K562 (cell line): Measurements from ENCODE around the gene ZNF177. TPM values are rescaled to one million over a fixed set of nuclear protein-coding genes. Genes with fewer than 3 reads are reported as not detected.

Experiments
- ATAC-seq: fragments of 200-7000 bp; cut with Tn5 transposase; 3 replicates; pipeline ENCODE4 v1.9.1; 2020; ENCODE audit warnings: moderate library complexity
- BruUV-seq: library from RNA; stranded (reverse); fragments of 400-500 nt; replicated peaks from 2 replicates; lab custom pipeline; 2021; lab: Mats Ljungman, UMichigan
- CTCF ChIA-PET: fragments of 300-600 bp; formaldehyde crosslinking; extraction: SDS; loops from one replicate; lab custom pipeline; 2021; ENCODE audit warnings: low intra/inter-chr PET ratio; lab: Yijun Ruan, JAX
- POLR2A ChIA-PET: fragments of 300-600, 350-650 bp; sonication (Branson Sonifier 250); formaldehyde crosslinking; extraction: SDS; loops from one replicate; lab custom pipeline; 2021; ENCODE audit warnings: antibody characterized with exemption, inconsistent platforms; lab: Yijun Ruan, JAX
- DNase-seq, 4 experiments: peaks; one replicate each; pipeline versions ENCODE4 v3.0.0 to v3.0.0-alpha.2; 2011 to 2018; ENCODE audit warnings: low spot score in 3 of 4, mixed read lengths in 3 of 4; ENCODE audit errors: extremely low read depth in 1 of 4
- FAIRE-seq: peaks from 2 replicates; lab custom pipeline; 2011; peaks lifted over from hg19 to GRCh38; lab: Jason Lieb, UNC
- H2AFZ ChIP-seq: 2 replicates; pipeline ENCODE4 v1.6.0; 2011; ENCODE audit warnings: low read depth, low read length, control low read depth, inconsistent platforms
- H3K27ac ChIP-seq: fragments of 200-600 bp; 3 replicates; pipeline ENCODE4 v1.8.0; 2011; ENCODE audit warnings: low read depth, mild to moderate bottlenecking, control low read depth, inconsistent platforms, low read length, moderate library complexity, mixed read lengths; ENCODE audit errors: extremely low read depth
- H3K27me3 ChIP-seq, 2 experiments: fragments of 300-600 bp in 1 of 2; 2 replicates in 1 of 2; 3 replicates in 1 of 2; pipeline versions ENCODE4 v1.6.0 to v1.8.0; 2011; ENCODE audit warnings: inconsistent platforms in 2 of 2, low read length in 2 of 2, mild to moderate bottlenecking in 1 of 2, mixed read lengths in 1 of 2, moderate library complexity in 1 of 2; ENCODE audit not compliant: control insufficient read depth in 2 of 2, insufficient read depth in 2 of 2
- H3K36me3 ChIP-seq: fragments of 300-600 bp; 3 replicates; pipeline ENCODE4 v1.8.0; 2011; ENCODE audit warnings: mild to moderate bottlenecking, low read length, inconsistent platforms; ENCODE audit not compliant: control insufficient read depth, insufficient read depth
- H3K4me1 ChIP-seq, 2 experiments: fragments of 200-600 bp in 1 of 2; replicated peaks in 1 of 2; 2 replicates in 1 of 2; 3 replicates in 1 of 2; pipeline versions ENCODE4 v1.5.1 to v1.8.0; 2011; ENCODE audit warnings: inconsistent platforms in 2 of 2, low read length in 2 of 2, mild to moderate bottlenecking in 1 of 2, mixed read lengths in 1 of 2, moderate library complexity in 1 of 2; ENCODE audit not compliant: control insufficient read depth in 2 of 2, insufficient read depth in 2 of 2
- H3K4me2 ChIP-seq: 2 replicates; pipeline ENCODE4 v1.6.1; 2011; ENCODE audit warnings: low read length, control low read depth, inconsistent platforms, mixed read lengths; ENCODE audit not compliant: insufficient read depth
- H3K4me3 ChIP-seq: fragments of 200-600 bp; sonication (generic), shearing (Covaris generic); 2 replicates; pipeline ENCODE4 v1.5.1; 2016; ENCODE audit warnings: control low read depth, inconsistent platforms
- H3K79me2 ChIP-seq: fragments of 200-600 bp; 3 replicates; pipeline ENCODE4 v1.8.0; 2011; ENCODE audit warnings: low read length, inconsistent platforms; ENCODE audit not compliant: control insufficient read depth, insufficient read depth
- H3K9ac ChIP-seq, 2 experiments: 2 replicates each; pipeline versions ENCODE4 v1.6.0 to v1.6.1; 2011; ENCODE audit warnings: low read depth in 2 of 2, low read length in 2 of 2, control low read depth in 1 of 2, inconsistent platforms in 1 of 2, mild to moderate bottlenecking in 1 of 2, mixed read lengths in 1 of 2; ENCODE audit not compliant: insufficient read depth in 1 of 2
- H3K9me1 ChIP-seq: one replicate; pipeline ENCODE4 v1.6.0; 2011; ENCODE audit warnings: inconsistent platforms, mild to moderate bottlenecking, low read length, moderate library complexity; ENCODE audit not compliant: control insufficient read depth, insufficient read depth
- H3K9me3 ChIP-seq: replicated peaks from 2 replicates; pipeline ENCODE4 v1.5.1; 2011; ENCODE audit warnings: low read depth, low read length, inconsistent platforms; ENCODE audit not compliant: control insufficient read depth, insufficient read depth
- H4K20me1 ChIP-seq: replicated peaks from 2 replicates; pipeline ENCODE4 v1.6.1; 2011; ENCODE audit warnings: low read length, inconsistent platforms, mixed read lengths; ENCODE audit not compliant: control insufficient read depth, insufficient read depth
- CBX3 ChIP-seq, 2 experiments: IDR thresholded peaks; 1 replicate in 1 of 2; 2 replicates in 1 of 2; pipeline ENCODE4 v1.6.1; 2012; ENCODE audit warnings: inconsistent platforms in 2 of 2, low read length in 2 of 2, borderline replicate concordance in 1 of 2, control low read depth in 1 of 2
- CBX5 ChIP-seq: IDR thresholded peaks from 2 replicates; pipeline ENCODE4 v1.6.1; 2014; ENCODE audit warnings: low read depth, borderline replicate concordance
- MTA3 ChIP-seq: fragments of 450-650 bp; formaldehyde crosslinking; IDR thresholded peaks from 2 replicates; pipeline ENCODE4 v1.6.1; 2017; ENCODE audit warnings: mild to moderate bottlenecking, borderline replicate concordance
- NCOA4 ChIP-seq: fragments of 450-650 bp; IDR thresholded peaks from 2 replicates; pipeline ENCODE4 v1.6.1; 2018; ENCODE audit warnings: mild to moderate bottlenecking; ENCODE audit not compliant: partially characterized antibody
- RHOXF2B ChIP-seq: fragments of 250-450 bp; sonication (Bioruptor Pico); conservative IDR thresholded peaks from 2 replicates; pipeline ENCODE4 v1.5.1; 2021
- SREBF2 ChIP-seq: sonication (generic); formaldehyde crosslinking; IDR thresholded peaks from 2 replicates; pipeline ENCODE4 v1.4.0; 2020; ENCODE audit warnings: mild to moderate bottlenecking, missing genetic modification reagents
- TEAD4 ChIP-seq, 2 experiments: sonication (generic) in 1 of 2; formaldehyde crosslinking in 1 of 2; IDR thresholded peaks; 2 replicates each; pipeline versions ENCODE4 v1.6.1 to v1.8.0; 2012 to 2022; ENCODE audit warnings: borderline replicate concordance in 1 of 2, inconsistent platforms in 1 of 2, low read length in 1 of 2, mild to moderate bottlenecking in 1 of 2, missing genetic modification reagents in 1 of 2
- TRIM24 ChIP-seq, 2 experiments: fragments of 450-650 bp; IDR thresholded peaks; 2 replicates each; pipeline ENCODE4 v1.6.1; 2016
- TRIM28 ChIP-seq: fragments of 450-650 bp; IDR thresholded peaks from 2 replicates; pipeline ENCODE4 v1.6.1; 2017
- XRCC3 ChIP-seq: fragments of 450-650 bp; IDR thresholded peaks from 2 replicates; pipeline ENCODE4 v1.6.1; 2017; ENCODE audit warnings: mild to moderate bottlenecking, moderate library complexity
- ZFP36 ChIP-seq: fragments of 150-350 bp; IDR thresholded peaks from 2 replicates; pipeline ENCODE4 v1.6.1; 2018; ENCODE audit warnings: low read length, low read depth; ENCODE audit not compliant: partially characterized antibody
- ZNF274 ChIP-seq: IDR thresholded peaks from 2 replicates; pipeline ENCODE4 v1.6.1; 2011; ENCODE audit warnings: low read depth, mild to moderate bottlenecking, low read length, moderate library complexity, borderline replicate concordance
- ZNF282 ChIP-seq: sonication (generic); formaldehyde crosslinking; IDR thresholded peaks from 2 replicates; pipeline ENCODE4 v1.8.1; 2023; ENCODE audit warnings: missing genetic modification reagents
- ZNF75A ChIP-seq: fragments of 450-650 bp; formaldehyde crosslinking; IDR thresholded peaks from 2 replicates; pipeline ENCODE4 v1.4.0; 2020; ENCODE audit warnings: mild to moderate bottlenecking
- WGBS: fragments of 100-300 bp; shearing (Covaris generic); methylation state at CpG from one replicate; pipeline ENCODE4 v1.1.6; 2016; ENCODE audit warnings: low coverage, mixed read lengths; ENCODE audit not compliant: insufficient coverage; ENCODE audit errors: missing lambda C conversion rate; 5-methylcytosine and 5-hydroxymethylcytosine counted together
- in situ Hi-C: fragments of 300-500 bp; cut with MboI; formaldehyde crosslinking; loops from 4 replicates; pipeline ENCODE4 v1.15.0; 2018; ENCODE audit warnings: inconsistent platforms, mixed read lengths
- intact Hi-C: fragments of 100-400 bp; cut with micrococcal nuclease; formaldehyde crosslinking; loops from 2 replicates; pipeline ENCODE4 v1.14.2; 2022
- polyA plus RNA-seq, 8 experiments: library from polyadenylated mRNA; depleted of rRNA in 4 of 8; stranded (reverse) in 5 of 8; unstranded in 3 of 8; fragments of >200 nt; fragmentation: Nextera tagmentation in 2 of 8; fragmentation: Illumina TruSeq in 1 of 8; extraction: Ambion mirVana in 2 of 8; extraction: Trizol in 1 of 8; gene quantifications; 2 replicates each; pipeline versions ENCODE4 v1.2.1 to v1.2.3, GENCODE V29; 2011 to 2014; ENCODE audit warnings: inconsistent platforms in 1 of 8, missing spikeins in 1 of 8
- total RNA-seq, 7 experiments: library from RNA; depleted of rRNA in 6 of 7; stranded (reverse); fragments of >200 nt in 6 of 7; fragmentation: Illumina TruSeq in 2 of 7; extraction: Trizol in 2 of 7; gene quantifications; 2 replicates each; pipeline versions ENCODE4 v1.2.1 to v1.2.3, GENCODE V29; 2011 to 2021; ENCODE audit warnings: low replicate concordance in 1 of 7
- TF ChIP-seq, protein P1 (sequence below): fragments of 450-650 bp; formaldehyde crosslinking; IDR thresholded peaks from 2 replicates; pipeline ENCODE4 v1.4.0; 2020; ENCODE audit warnings: mild to moderate bottlenecking
- TF ChIP-seq, protein P2 (sequence below), 2 experiments: IDR thresholded peaks; 2 replicates each; pipeline ENCODE4 v1.6.1; 2012; ENCODE audit warnings: improper control_type of control experiment in 2 of 2, low read depth in 2 of 2, low read length in 2 of 2, borderline replicate concordance in 1 of 2

Gene ZNF177
- total and polyA plus RNA-seq, 9 of the 15 experiments (the other 6 are each of a cell fraction or from before 2014, with no cell fraction given) = 0.25 to 1.8 (median 1.1) TPM

DNA sequence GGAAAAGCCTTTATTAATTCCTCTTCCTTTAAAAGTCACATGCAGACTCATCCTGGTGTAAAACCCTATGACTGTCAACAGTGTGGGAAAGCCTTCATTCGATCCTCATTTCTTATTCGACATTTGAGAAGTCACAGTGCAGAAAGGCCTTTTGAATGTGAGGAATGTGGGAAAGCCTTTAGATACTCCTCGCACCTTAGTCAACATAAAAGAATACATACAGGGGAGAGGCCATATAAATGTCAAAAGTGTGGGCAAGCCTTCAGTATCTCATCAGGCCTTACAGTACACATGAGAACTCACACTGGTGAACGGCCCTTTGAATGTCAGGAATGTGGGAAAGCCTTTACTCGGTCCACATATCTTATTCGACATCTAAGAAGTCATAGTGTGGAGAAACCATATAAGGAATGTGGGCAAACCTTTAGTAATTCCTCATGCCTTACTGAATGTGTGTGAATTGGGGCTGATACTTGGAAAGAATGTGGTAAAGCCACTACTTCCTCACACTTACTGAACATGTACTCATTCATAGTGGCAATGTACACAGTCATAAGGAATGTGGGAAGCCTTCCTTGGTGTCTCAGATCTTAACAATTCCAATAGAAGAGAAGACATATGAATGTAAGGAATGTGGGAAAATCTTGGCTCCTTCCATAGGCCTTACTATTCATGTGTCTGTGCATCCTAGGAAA lies 20.1 kb upstream of the ZNF177 start:
- H3K27me3 ChIP-seq = no peaks in the 10 kb centered on the region
- 45% methylated on average over 6 of the region's 6 CpGs for WGBS
- no TSS peak for BruUV-seq
- no peaks in the 10 kb centered on the region for H3K36me3 ChIP-seq
- intact Hi-C loops (no loop called here), in situ Hi-C loops (no loop called here)
- no peak overlapping the region for H3K4me2 ChIP-seq
- H3K9me1 ChIP-seq = no peaks in the 10 kb centered on the region
- H3K9me3 ChIP-seq = peaks cover 21% of the 10 kb centered on the region
- no peak overlapping the region for H3K27ac ChIP-seq
- H3K9ac ChIP-seq = no peak overlapping the region
- POLR2A ChIA-PET = no interaction called here
- no peaks in the 10 kb centered on the region for H3K79me2 ChIP-seq
- H4K20me1 ChIP-seq = no peaks in the 10 kb centered on the region
- CTCF ChIA-PET = no interaction called here
- H3K4me1 ChIP-seq = no peaks in the 10 kb centered on the region
- no peak overlapping the region for H3K4me3 ChIP-seq
- TF ChIP-seq XRCC3 (peak; percentile 62; the same call in 1 of the 2 replicates), RHOXF2B (CRISPR knock-in tag) (no peak), MTA3 (no peak), ZNF274 (peak; percentile 98), NCOA4 (no peak), TRIM24 (IDR thresholded peaks at IDR 0.05) (peak in 1 of 2 experiments; percentile 38; a peak in 2 of 4 replicates), CBX5 (peak; percentile 60; the same call in 1 of the 2 replicates), CBX3 (IDR thresholded peaks at IDR 0.05; ENCODE audit: borderline replicate concordance in 1 of 2, low read length in 2 of 2) (0 out of 3 replicates have a peak, but pooled peaks of 1 of the 2 experiments have one; percentile 25), SREBF2 (CRISPR knock-in tag) (no peak), ZFP36 (no peak), TRIM28 (peak; percentile 73; the same call in 1 of the 2 replicates), TEAD4 (IDR thresholded peaks at IDR 0.05; ENCODE audit: low read length) (0 out of 2 replicates have a peak, but pooled peaks have one; percentile 32), TEAD4 (CRISPR knock-in tag; IDR thresholded peaks at IDR 0.05; ENCODE audit: borderline replicate concordance) (no peak), ZNF282 (no peak), ZNF75A (CRISPR knock-in tag) (peak; percentile 64; the same call in 1 of the 2 replicates)
- TF ChIP-seq, protein P1, sequence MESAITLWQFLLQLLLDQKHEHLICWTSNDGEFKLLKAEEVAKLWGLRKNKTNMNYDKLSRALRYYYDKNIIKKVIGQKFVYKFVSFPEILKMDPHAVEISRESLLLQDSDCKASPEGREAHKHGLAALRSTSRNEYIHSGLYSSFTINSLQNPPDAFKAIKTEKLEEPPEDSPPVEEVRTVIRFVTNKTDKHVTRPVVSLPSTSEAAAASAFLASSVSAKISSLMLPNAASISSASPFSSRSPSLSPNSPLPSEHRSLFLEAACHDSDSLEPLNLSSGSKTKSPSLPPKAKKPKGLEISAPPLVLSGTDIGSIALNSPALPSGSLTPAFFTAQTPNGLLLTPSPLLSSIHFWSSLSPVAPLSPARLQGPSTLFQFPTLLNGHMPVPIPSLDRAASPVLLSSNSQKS (CRISPR knock-in tag) = no peak
- TF ChIP-seq, protein P2, sequence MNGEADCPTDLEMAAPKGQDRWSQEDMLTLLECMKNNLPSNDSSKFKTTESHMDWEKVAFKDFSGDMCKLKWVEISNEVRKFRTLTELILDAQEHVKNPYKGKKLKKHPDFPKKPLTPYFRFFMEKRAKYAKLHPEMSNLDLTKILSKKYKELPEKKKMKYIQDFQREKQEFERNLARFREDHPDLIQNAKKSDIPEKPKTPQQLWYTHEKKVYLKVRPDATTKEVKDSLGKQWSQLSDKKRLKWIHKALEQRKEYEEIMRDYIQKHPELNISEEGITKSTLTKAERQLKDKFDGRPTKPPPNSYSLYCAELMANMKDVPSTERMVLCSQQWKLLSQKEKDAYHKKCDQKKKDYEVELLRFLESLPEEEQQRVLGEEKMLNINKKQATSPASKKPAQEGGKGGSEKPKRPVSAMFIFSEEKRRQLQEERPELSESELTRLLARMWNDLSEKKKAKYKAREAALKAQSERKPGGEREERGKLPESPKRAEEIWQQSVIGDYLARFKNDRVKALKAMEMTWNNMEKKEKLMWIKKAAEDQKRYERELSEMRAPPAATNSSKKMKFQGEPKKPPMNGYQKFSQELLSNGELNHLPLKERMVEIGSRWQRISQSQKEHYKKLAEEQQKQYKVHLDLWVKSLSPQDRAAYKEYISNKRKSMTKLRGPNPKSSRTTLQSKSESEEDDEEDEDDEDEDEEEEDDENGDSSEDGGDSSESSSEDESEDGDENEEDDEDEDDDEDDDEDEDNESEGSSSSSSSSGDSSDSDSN (IDR thresholded peaks at IDR 0.05; ENCODE audit: borderline replicate concordance in 1 of 2, low read depth in 2 of 2, low read length in 2 of 2) = no peak
- DNase-seq (no peak), FAIRE-seq (no peak), ATAC-seq (no peak)
- H2AFZ ChIP-seq = no peak overlapping the region
